Ascending aorta (tissue), 2 donors: ENCODE measurements around the gene GABBR2. TPM values are rescaled to one million over a fixed set of nuclear protein-coding genes. Genes with fewer than 3 reads are reported as not detected.

Source experiments
- DNase-seq, 2 donors: peaks; one replicate each; pipeline ENCODE4 v3.0.0-alpha.2; 2019; ENCODE audit warnings: low spot score in 2 of 2
- H3K27ac ChIP-seq, 2 donors: fragments of 200-600 bp; sonication (generic); one replicate each; pipeline ENCODE4 v1.5.1; 2016 to 2017; ENCODE audit warnings: mild to moderate bottlenecking in 1 of 2
- H3K27me3 ChIP-seq: fragments of 200-600 bp; sonication (generic); one replicate; pipeline ENCODE4 v1.5.1; 2017
- H3K36me3 ChIP-seq, 2 donors: fragments of 200-600 bp; sonication (generic); one replicate each; pipeline ENCODE4 v1.5.1; 2016
- H3K4me1 ChIP-seq, 2 donors: fragments of 200-600 bp; sonication (generic); one replicate each; pipeline ENCODE4 v1.5.1; 2016 to 2017; ENCODE audit warnings: mild to moderate bottlenecking in 1 of 2
- H3K4me3 ChIP-seq, 2 donors: fragments of 200-600 bp; sonication (generic); one replicate each; pipeline ENCODE4 v1.5.1; 2016 to 2017; ENCODE audit warnings: mild to moderate bottlenecking in 1 of 2
- H3K9me3 ChIP-seq, 2 donors: fragments of 200-600 bp; sonication (generic); one replicate each; pipeline ENCODE4 v1.5.1; 2016
- intact Hi-C: fragments of 100-400 bp; cut with DNase I; formaldehyde crosslinking; loops from one replicate; pipeline ENCODE4 v1.15.1; 2023
- total RNA-seq: library from RNA; depleted of rRNA; stranded (reverse); fragments of >200 nt; gene quantifications from one replicate; pipeline ENCODE4 v1.1.0, GENCODE V29; 2016
- TF ChIP-seq, protein P1 (sequence below), 3 experiments: fragments of 200-600 bp in 2 of 3; fragments of 450-650 bp in 1 of 3; sonication (generic) in 2 of 3; IDR thresholded peaks; one replicate each; pipeline ENCODE4 v1.5.1; 2016 to 2019; ENCODE audit warnings: antibody characterized with exemption in 3 of 3, mild to moderate bottlenecking in 1 of 3, moderate library complexity in 1 of 3

Gene GABBR2
- total RNA-seq, 1 donor from 2014 or later, result not detected

DNA sequence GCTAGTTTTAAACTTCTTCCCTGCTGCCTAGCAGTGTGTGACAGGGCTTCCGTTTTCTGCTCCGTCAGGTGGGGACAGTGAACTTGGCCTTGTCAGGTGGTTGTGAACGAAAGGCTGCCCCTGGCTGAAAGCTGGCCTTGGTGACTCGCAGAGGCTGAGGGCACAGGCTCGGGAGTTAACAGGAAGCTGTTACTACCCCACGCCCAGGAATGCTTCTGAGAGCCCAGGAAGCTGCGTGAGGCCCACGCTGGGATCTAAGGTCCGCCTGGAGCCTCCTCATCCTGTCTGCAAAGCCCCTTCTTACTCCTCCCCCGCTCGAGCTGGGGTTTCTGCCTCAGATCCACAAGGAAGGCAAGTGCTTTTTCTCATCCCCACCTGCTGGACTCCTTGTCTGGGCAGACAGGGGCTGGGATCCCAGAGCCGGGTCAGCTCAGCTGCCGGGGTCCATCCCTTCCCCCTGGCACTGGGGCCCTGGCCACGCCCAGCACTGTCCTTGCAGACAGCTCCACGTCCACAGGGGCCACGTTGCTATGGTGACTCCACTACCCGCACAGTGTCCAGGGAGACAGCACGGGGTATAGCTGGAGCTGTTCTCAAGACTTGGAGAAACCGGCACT lies 328.6 kb downstream of the GABBR2 start:
- no peaks in the 10 kb centered on the region for H3K27me3 ChIP-seq
- no peak overlapping the region for H3K27ac ChIP-seq
- intact Hi-C loops, result no loop called here
- no peaks in the 10 kb centered on the region for H3K4me1 ChIP-seq
- no peak overlapping the region for H3K4me3 ChIP-seq
- no peak for DNase-seq
- no peaks in the 10 kb centered on the region for H3K9me3 ChIP-seq
- TF ChIP-seq, protein P1, sequence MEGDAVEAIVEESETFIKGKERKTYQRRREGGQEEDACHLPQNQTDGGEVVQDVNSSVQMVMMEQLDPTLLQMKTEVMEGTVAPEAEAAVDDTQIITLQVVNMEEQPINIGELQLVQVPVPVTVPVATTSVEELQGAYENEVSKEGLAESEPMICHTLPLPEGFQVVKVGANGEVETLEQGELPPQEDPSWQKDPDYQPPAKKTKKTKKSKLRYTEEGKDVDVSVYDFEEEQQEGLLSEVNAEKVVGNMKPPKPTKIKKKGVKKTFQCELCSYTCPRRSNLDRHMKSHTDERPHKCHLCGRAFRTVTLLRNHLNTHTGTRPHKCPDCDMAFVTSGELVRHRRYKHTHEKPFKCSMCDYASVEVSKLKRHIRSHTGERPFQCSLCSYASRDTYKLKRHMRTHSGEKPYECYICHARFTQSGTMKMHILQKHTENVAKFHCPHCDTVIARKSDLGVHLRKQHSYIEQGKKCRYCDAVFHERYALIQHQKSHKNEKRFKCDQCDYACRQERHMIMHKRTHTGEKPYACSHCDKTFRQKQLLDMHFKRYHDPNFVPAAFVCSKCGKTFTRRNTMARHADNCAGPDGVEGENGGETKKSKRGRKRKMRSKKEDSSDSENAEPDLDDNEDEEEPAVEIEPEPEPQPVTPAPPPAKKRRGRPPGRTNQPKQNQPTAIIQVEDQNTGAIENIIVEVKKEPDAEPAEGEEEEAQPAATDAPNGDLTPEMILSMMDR (IDR thresholded peaks at IDR 0.05), result no peak
- H3K36me3 ChIP-seq, result no peaks in the 10 kb centered on the region

DNA sequence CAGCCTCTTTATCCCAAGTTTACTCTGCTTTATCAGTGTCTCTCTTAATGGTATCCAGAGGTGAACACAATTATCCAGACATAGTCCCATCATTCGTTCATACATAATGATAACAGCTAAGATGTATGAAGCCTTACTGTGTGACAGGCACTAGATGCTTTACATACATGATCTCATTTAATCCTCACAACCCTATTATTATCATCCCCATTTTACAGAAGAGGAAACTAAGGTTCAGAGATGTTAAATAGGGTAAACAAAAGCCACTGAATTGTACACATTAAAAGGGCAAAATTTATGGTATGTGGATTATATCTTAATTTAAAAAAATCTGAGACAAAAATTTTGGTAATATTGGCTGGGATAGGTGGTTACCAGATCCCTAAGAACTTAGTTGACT lies 329.2 kb downstream of the GABBR2 start:
- no peak for DNase-seq
- H3K27ac ChIP-seq, result no peak overlapping the region
- H3K4me1 ChIP-seq, result no peaks in the 10 kb centered on the region
- no peaks in the 10 kb centered on the region for H3K36me3 ChIP-seq
- H3K4me3 ChIP-seq, result no peak overlapping the region
- no peaks in the 10 kb centered on the region for H3K27me3 ChIP-seq
- TF ChIP-seq, protein P1 (IDR thresholded peaks at IDR 0.05), result no peak
- no peaks in the 10 kb centered on the region for H3K9me3 ChIP-seq
- intact Hi-C loops, result no loop called here

DNA sequence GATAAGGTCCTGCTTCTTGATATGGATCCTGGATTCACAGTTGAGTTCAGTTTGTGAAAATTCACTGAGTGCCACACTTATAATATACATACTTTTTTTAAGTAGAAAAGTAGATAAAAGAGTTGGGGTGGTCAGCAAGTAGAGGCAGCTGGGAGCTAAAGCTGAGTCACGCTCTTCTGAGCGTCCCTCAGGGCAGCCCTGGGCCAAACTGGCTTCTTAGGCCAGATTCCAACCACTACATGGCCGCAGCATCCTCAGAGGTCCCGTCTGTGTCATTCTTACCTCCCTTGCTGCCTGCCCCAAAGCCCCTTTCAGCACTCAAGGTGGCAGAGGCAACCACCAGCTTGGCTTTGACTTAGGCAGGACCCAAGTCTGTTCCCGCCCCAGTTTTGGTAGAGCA lies 329.9 kb downstream of the GABBR2 start:
- Histone ChIP-seq H3K27me3 (no peaks in the 10 kb centered on the region), H3K9me3 (no peaks in the 10 kb centered on the region), H3K36me3 (no peaks in the 10 kb centered on the region), H3K27ac (no peak overlapping the region), H3K4me3 (no peak overlapping the region), H3K4me1 (no peaks in the 10 kb centered on the region)
- intact Hi-C loops, result no loop called here
- TF ChIP-seq, protein P1 (IDR thresholded peaks at IDR 0.05), result no peak
- DNase-seq, result no peak

DNA sequence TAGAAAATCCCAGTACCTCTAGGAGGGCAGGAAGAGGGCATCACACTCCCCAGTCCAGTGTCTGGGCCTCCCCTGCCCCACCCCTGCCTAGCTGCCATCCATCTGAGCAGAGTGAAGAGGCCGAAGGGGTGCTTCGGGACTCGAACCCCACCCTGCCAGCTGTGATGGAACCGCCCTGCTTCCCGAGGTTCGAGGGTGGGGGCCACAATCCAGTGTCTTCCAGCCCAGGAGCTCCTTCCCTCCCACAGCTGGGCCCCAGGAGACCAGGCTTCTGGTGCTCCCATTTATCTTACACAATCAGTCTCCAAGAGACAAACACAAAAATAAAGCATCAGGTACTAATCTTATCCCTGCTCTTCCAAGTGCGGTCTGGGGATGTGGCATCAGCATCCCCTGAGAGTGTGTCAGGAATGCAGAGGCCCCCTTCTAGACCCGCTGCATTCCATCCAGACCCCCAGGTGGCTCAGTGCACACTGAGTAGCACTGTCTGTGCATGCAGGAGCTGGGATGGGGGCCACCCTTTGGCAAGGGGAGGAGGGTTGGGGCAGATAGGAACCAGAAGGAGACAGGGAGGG lies 330.4 kb downstream of the GABBR2 start:
- TF ChIP-seq, protein P1 (IDR thresholded peaks at IDR 0.05), result no peak
- no peak for DNase-seq
- H3K27me3 ChIP-seq, result no peaks in the 10 kb centered on the region
- H3K9me3 ChIP-seq, result no peaks in the 10 kb centered on the region
- H3K36me3 ChIP-seq, result no peaks in the 10 kb centered on the region
- H3K27ac ChIP-seq, result no peak overlapping the region
- intact Hi-C loops, result no loop called here
- H3K4me1 ChIP-seq, result no peaks in the 10 kb centered on the region
- no peak overlapping the region for H3K4me3 ChIP-seq

DNA sequence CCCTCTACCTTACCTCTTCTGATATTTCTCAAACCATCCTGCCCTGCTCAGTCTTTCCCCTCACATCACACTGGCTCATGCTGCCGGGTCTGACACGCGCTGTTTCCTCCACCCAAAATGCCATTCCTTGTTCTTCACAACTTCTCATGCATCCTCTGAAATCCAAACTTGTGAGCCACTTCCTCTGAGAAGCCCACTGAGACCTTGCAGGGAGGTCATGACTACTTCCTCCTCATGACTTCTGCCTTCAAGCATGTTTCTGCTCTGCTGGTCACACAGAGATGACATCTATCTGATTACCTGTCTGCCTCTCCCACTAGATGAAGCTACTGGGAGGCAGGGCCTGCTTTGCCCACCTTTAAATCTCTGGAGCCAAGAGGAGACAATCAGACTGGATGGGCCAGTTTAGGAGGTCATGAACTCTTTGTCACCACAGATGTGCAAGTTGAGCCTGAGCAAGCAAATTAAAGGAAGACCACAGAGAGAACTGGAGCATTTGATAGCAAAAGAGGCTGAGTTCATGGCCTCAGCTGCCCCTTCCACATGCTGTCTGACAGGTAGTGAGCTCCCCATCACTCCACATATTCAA lies 333.5 kb downstream of the GABBR2 start:
- H3K9me3 ChIP-seq, result no peaks in the 10 kb centered on the region
- no peak overlapping the region for H3K4me3 ChIP-seq
- TF ChIP-seq, protein P1 (IDR thresholded peaks at IDR 0.05), result no peak
- no peak overlapping the region for H3K27ac ChIP-seq
- intact Hi-C loops, result no loop called here
- H3K4me1 ChIP-seq, result no peaks in the 10 kb centered on the region
- no peaks in the 10 kb centered on the region for H3K27me3 ChIP-seq
- no peaks in the 10 kb centered on the region for H3K36me3 ChIP-seq
- no peak for DNase-seq
